ENCODE results near the gene SH2D3C.

SH2D3C gene

DNA sequence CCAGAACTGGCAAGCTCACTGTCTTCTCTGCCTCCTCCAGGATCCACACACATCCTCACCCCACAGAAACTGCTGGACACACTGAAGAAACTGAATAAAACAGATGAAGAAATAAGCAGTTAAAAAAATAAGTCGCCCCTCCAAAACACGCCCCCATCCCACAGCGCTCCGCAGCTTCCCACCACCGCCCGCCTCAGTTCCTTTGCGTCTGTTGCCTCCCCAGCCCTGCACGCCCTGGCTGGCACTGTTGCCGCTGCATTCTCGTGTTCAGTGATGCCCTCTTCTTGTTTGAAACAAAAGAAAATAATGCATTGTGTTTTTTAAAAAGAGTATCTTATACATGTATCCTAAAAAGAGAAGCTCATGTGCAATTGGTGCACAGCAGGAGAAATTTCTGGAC, 87.7 kb downstream of the SH2D3C start:
- TF ChIP-seq EZH2 (IDR thresholded peaks at IDR 0.05; ENCODE audit: borderline replicate concordance, low read length) (no peak), CTCF (IDR thresholded peaks at IDR 0.05; ENCODE audit: low read length) (no peak)
- H4K20me1 ChIP-seq (ENCODE audit: insufficient read depth, low read length): no peaks in the 10 kb centered on the region

GRCh38 chr9:127689329-127690000, 89.0 kb downstream of the SH2D3C start:
- Histone ChIP-seq H3K9me3 (ENCODE audit: low read length) (no peaks in the 10 kb centered on the region), H3K4me2 (ENCODE audit: low read length) (no peak overlapping the region), H3K27ac (ENCODE audit: low read depth, low read length, poor library complexity, severe bottlenecking) (no peak overlapping the region), H3K9ac (ENCODE audit: low read length) (no peak overlapping the region), H3K4me1 (ENCODE audit: insufficient read depth, low read length, severe bottlenecking) (no peaks in the 10 kb centered on the region), H3K36me3 (ENCODE audit: insufficient read depth, low read length) (no peaks in the 10 kb centered on the region), H3K4me3 (ENCODE audit: low read depth, low read length, poor library complexity, severe bottlenecking) (no peak overlapping the region), H3K27me3 (ENCODE audit: insufficient read depth, low read length) (no peaks in the 10 kb centered on the region; the same call in none of the 2 replicates), H3K9me2 (ENCODE audit: low read depth, low read length) (no peaks in the 10 kb centered on the region), H2AFZ (ENCODE audit: low read length) (no peak overlapping the region), H3K79me2 (ENCODE audit: insufficient read depth, low read length) (no peaks in the 10 kb centered on the region), H4K20me1 (ENCODE audit: insufficient read depth, low read length) (no peaks in the 10 kb centered on the region), H3F3A (ENCODE audit: insufficient read depth, low read length) (no peaks in the 10 kb centered on the region)
- TF ChIP-seq CTCF (IDR thresholded peaks at IDR 0.05; ENCODE audit: low read length) (no peak), EZH2 (IDR thresholded peaks at IDR 0.05; ENCODE audit: borderline replicate concordance, low read length) (no peak)

More for the DNA sequence above, 87.7 kb downstream of the SH2D3C start:
- no peak overlapping the region for H2AFZ ChIP-seq (ENCODE audit: low read length)
- H3K4me1 ChIP-seq (ENCODE audit: insufficient read depth, low read length, severe bottlenecking): no peaks in the 10 kb centered on the region
- no peaks in the 10 kb centered on the region for H3F3A ChIP-seq (ENCODE audit: insufficient read depth, low read length)
- H3K9ac ChIP-seq (ENCODE audit: low read length): no peak overlapping the region
- no peaks in the 10 kb centered on the region for H3K9me3 ChIP-seq (ENCODE audit: low read length)
- no peaks in the 10 kb centered on the region for H3K36me3 ChIP-seq (ENCODE audit: insufficient read depth, low read length)
- H3K27me3 ChIP-seq (ENCODE audit: insufficient read depth, low read length): no peaks in the 10 kb centered on the region; the same call in none of the 2 replicates
- no peaks in the 10 kb centered on the region for H3K79me2 ChIP-seq (ENCODE audit: insufficient read depth, low read length)
- no peaks in the 10 kb centered on the region for H3K9me2 ChIP-seq (ENCODE audit: low read depth, low read length)
- no peak overlapping the region for H3K27ac ChIP-seq (ENCODE audit: low read depth, low read length, poor library complexity, severe bottlenecking)
- H3K4me3 ChIP-seq (ENCODE audit: low read depth, low read length, poor library complexity, severe bottlenecking): no peak overlapping the region
- no peak overlapping the region for H3K4me2 ChIP-seq (ENCODE audit: low read length)

Data from OCI-LY1 (cell line).